Effector CD4-positive, alpha-beta T cell (primary cell): ENCODE results near the gene CLTCL1.
"Not testable (repeated sequence)": the region's sequence is repeated elsewhere in the genome, so short reads cannot be mapped to it uniquely, and the experiment has no call there.

ENCODE experiments used
- DNase-seq: peaks from one replicate; pipeline ENCODE4 v3.0.0-alpha.2; 2020

CLTCL1 gene

GRCh38 chr22:19214078-19214473 lies 77.4 kb downstream of the CLTCL1 start:
- no peak for DNase-seq

DNA sequence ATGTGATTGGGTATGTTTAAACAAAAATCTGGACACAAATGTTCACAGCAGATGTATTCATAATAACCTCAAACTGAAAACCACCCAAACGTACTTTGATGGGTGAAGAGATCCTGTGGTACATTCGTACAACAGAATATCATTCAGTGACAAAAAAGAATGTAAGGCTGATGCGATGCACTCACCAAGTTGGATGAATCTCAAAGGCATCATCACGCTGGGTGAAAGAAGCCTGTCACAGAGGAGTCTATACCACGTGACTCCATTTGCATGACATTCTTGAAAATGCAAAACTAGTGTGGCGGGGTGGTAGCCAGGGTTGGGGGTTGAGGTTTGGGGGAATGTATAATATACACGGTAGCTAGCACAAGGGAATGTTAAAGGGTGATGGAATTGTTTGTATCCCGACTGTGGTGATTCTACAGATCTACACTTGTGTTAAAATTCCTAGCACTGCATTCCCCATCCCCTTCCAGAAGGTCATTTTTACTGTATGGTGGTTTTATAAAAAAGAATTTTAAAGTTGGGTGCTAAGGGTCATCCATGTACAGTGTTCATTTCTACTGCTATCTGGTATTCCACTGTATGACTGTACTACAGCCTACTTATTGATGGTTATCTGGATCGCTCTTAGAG lies 78.0 kb downstream of the CLTCL1 start:
- DNase-seq = no peak

DNA sequence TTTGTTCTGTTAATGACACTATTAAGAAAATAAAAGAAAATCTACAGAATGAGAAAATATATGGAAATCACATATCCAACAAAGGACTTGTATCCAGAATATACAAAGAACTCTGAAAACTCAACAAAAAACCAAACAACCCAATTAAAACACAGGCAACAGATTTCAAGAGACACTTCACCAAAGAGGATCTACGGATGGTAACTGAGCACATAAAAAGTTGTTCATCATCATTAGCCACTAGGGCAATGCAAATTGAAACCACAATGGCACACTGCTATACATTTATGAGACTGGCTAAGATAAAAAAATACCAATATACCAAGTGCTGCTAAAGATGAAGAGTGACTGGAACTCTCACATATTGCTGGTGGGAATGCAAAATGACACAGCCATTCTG lies 78.5 kb downstream of the CLTCL1 start:
- no peak for DNase-seq

- DNase-seq = no peak
Measured at GRCh38 chr22:19212302-19212870, 79.1 kb downstream of the CLTCL1 start.

DNA sequence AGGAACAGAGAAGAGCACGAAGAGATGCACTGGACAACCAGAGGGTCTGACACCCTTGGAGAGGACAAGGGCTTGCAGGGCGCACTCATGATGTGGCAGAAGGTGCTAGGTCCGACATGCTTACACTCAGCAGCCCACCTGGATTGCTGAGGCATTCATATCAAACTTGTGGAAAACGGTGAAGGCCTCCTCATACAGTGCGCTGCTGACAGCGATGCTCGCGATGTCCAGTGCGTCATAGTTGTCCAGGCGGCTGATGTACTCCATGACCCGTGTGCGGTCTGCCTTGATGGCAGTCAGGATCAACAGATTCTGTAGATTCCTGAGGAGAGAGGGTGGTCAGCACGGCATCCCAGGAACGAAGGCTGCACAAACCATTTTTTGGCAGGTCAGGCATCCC lies 81.3 kb downstream of the CLTCL1 start:
- no peak for DNase-seq

DNA sequence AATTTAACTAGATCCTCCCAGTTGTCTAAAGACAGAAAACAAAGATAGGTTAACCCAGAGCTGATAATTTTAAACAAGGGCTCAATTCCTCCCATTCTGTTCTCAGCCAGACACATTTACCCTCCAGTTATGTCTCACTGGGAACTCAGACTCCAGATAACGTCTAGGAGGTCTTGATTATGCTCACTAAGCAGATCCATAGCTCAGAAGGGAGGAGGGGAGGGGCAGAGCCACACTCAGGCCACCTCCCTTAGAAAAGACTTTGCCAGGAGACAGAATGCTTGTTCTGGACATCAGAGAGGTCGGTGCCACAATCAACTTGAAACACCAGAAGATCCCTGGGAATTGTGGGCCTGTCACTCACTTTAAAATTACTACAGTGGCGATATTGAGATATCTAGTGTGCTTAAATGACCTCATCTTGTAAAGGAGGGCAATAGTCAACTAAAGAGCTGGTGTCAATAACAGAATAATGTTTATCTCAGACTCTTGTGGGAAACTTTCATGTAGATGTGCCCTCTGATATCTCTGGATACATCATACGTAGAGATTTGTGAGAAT lies 83.2 kb downstream of the CLTCL1 start:
- DNase-seq = no peak

DNA sequence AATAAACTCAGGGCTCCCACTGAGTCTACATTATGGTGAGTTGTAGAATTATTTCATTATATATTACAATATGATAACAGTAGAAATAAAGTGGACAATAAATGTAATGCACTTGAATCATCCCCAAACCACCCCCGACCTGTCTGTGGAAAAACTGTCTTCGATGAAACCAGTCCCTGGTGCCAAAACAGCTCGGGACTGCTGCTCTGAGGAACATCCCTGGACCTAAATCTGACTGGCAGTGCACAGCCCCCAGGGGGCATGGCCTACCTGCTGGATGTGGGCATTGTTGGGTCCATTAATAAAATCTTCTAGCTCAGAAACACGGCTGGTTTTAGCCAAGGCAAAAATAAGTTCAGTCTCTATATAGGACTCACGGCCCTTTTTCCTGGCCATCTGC lies 83.6 kb downstream of the CLTCL1 start:
- DNase-seq = no peak

- no peak for DNase-seq
Measured at GRCh38 chr22:19207401-19207808, 84.1 kb downstream of the CLTCL1 start.

DNA sequence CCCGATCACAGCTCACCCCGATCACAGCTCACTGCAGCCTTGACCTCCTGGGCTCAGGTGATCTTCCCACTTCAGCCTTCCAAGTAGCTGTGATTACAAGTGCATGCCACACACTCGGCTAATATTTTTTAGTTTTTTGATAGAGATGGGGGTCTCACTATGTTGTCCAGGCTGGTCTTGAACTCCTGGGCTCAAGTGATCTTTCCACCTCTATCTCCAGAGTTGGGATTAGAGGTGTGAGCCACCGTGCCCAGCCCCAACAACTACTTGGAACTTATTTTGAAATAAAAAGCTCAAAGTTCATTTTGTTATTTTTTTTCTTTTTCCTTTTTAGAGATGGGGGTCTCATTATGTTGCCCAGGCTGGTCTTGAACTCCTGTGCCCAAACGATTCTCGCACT lies 85.2 kb downstream of the CLTCL1 start:
- DNase-seq = no peak

GRCh38 chr22:19204640-19205039 lies 86.9 kb downstream of the CLTCL1 start:
- no peak for DNase-seq

- no peak for DNase-seq
Measured at GRCh38 chr22:19203834-19204233, 87.7 kb downstream of the CLTCL1 start.

- DNase-seq = not testable (repeated sequence)
Measured at GRCh38 chr22:19202799-19203186, 88.7 kb downstream of the CLTCL1 start.

DNA sequence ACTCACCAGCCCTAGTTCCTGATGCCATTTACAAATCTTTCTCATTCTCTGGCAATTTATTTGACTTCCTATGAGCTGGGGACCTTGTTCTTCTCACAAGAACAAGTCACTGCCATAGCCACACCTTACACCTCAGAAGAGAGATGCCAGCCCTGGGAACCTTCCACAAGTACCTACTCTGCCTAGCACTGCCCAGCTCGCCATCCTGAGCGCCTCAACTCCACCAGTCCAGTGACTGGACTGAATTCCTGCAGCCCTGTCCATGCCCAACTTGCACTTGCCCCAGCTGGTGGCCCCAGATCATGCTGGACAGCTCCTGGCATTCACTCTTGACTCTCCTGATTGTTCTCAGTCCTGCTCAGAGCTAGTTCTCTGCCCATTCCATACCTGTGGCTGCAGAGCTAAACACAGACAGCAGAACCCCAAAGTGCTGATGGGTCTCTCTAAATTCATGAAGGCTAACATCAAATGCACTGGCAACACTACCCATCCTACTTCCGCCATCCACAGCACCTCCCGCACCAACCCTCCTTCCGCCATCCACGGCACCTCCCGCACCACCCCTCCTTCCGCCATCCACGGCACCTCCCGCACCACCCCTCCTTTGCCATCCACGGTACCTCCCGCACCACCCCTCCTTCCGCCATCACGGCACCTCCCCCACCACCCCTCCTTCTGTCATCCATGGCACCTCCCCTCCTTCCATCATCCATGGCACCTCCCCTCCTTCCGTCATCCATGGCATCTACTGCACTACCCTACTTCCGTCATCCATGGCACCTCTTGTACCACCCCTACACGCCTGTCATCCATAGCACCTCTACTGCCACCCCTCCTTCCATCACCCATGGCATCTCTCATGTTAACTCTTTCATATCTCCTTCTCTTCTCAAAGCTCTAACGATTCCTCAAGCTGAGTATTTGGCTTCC lies 89.4 kb downstream of the CLTCL1 start:
- DNase-seq = no peak

- DNase-seq = no peak
Measured at GRCh38 chr22:19201130-19201868, 90.2 kb downstream of the CLTCL1 start.

DNA sequence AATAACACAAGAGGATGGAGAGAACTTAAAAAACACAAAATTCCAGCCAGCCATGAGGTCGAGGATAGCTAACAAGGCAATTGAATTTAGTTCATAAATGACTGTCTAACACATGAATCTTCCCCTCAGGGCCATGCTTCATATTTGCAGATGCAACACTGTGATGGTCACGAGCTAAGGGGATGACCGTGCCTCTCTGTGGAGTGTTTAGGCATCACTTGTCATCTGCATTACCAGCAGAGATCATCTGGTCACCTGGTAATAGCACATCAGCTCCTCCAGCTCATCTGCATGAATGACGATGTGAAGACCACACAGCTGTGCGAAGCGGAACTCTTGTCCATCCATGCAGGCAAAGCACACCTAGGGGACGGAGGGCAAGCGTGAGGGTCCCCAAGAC lies 92.0 kb downstream of the CLTCL1 start:
- no peak for DNase-seq

DNA sequence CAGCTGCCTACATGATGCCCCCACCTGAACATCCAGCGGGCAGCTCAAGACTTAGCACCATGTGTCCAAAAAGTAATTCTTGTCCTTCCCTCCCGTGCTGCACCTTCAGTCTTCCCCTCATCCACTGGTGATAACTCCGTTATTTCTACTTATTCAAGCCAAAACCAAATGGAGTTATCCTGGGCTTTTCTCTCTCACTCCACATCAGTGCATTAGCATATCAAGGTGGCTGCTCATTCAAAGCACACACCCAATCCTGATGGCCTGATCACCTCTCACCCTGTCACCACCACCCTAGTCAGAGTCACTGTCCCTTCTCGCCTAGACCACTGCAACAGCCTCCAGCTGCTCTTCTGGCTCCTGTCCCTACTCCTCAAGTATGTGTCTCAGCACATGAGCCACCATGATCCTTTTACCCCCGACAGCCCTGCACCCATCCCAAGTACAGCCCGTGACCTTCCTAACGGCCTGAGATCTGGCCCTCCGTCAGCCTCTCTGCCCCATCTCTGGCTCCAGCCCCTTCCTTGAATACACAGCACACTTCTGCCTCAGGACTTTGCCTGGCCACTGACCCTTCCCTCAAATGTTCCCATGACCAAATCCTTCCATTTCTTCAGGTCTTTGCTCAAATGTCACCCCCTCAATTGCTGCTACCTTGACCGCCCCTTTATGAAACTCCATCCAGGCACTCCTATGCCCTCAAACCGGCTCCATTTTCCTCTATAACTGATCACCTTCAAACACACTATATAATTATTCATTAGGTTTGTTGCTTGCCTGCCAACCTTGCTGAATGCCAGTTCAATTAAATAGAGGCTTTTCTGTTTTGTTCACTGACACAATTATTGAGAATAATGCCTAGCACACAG lies 93.3 kb downstream of the CLTCL1 start:
- DNase-seq = no peak

DNA sequence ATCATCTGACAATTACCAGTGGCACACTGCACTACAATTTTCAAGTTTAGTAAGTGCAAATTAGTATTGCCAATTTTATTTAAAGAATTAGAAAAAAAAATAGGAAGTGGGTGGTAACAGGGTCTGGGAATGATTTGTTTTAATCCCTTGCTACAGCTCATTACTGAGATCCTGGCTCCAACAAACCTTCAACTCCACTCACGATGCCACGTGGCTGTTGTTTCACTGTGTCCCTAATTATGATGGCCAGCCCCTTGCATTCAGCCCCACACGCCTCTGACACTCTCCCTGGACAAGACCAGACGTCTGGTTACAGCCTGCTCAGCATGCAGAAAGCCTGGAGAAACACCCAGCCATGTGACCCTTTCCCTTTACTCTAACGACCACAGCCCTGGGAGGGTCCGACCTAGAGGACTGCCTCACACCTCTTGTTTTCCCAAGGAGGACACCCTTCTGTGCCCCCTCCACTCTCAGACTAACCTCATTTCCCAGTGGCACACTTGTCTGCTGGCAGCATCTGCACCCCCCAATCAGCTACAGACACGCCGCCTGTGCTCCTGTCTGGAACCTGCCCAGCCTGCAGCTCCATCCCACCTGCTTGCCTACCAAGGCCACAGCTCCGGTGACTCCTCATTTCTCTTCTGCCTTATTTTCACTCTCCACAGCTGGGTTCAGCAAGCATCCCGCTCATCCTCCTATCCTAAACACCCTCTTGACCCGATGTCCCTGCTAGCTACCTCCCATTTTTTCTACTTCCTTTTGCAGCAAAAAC lies 94.5 kb downstream of the CLTCL1 start:
- no peak for DNase-seq

- DNase-seq = no peak
Measured at GRCh38 chr22:19195796-19196731, 95.5 kb downstream of the CLTCL1 start.

DNA sequence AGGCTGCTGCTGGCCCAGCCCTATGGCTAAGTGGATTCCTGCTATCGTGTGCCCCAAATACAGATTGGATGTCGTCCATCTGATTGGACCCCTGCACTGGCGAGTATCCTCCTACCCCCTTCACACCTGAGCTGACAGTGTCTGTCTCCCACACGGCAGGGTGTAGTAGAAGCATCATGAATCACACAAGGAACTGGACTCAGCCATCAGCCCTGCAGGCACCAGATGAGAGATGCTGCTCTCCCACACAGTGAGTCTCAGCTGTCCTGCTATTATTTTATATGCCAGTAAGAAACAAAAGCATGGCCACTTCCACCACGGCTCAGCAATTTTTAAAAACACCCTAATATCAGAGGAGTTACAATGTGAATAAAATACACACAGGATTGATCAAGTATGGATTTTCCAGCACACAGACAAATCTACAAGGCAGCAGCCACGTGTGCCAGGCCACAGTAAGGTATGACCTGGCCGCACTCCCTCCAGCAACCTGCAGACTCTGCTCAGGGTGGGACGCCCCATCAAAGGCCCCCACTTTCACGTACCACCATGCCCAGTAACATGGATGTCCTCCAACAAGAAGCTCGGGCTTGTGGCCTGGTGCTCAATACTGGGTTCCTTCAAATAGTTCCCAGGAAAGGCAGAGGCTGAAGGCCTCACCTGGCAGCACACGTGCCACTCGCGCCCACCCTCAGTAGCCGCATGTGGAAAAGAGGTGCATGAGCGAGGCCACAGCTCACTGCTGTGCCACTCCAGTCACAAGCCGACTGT lies 96.6 kb downstream of the CLTCL1 start:
- DNase-seq = no peak
